Measurements from ENCODE around the gene MALAT1. TPM values are rescaled to one million over a fixed set of nuclear protein-coding genes. Genes with fewer than 3 reads are reported as not detected.
A peak's percentile ranks its signal among the peaks of the same experiment; 100 is the strongest.
"Not testable (repeated sequence)": the region's sequence is repeated elsewhere in the genome, so short reads cannot be mapped to it uniquely, and the experiment has no call there.

MALAT1 gene
- total RNA-seq, result over 10,000 TPM in 4 of 8 experiments, 1,000 to 10,000 TPM in 4; 4,364 to 49,781 (median 11,043) TPM

GRCh38 chr11:65498977-65499712 lies at the start of gene MALAT1:
TSS of gene MALAT1 (plus strand) at chr11:65499045.
- peak within 1 kb of the TSS; percentile 50 to 89 (median 60) for H3K4me3 ChIP-seq
- peak within 1 kb of the TSS; percentile 97 to 98 for H3K27ac ChIP-seq
- in situ Hi-C loops (cut with MboI; ENCODE audit: low pct_unique_long_range_greater_than_20kb in 2 of 9, low sequenced_read_pairs in 9 of 9, unreplicated experiment in 9 of 9), result no loop called here
- WGBS, 10 experiments, result 0 to 4% (median 1%) methylated on average over 7 to 24 of the region's 24 CpGs
- peak in 6 of 8 experiments; percentile 0 to 16 (median 9) for ATAC-seq (replicated peaks in 6 of 8)
- H3K4me1 ChIP-seq (replicated peaks in 1 of 2), result peaks cover 14 to 16% of the 10 kb centered on the region in 2 donors

GRCh38 chr11:65451301-65451700 lies 47.5 kb upstream of the MALAT1 start:
- ATAC-seq (replicated peaks in 6 of 8); in situ Hi-C loops (cut with MboI; ENCODE audit: low pct_unique_long_range_greater_than_20kb in 2 of 9, low sequenced_read_pairs in 9 of 9, unreplicated experiment in 9 of 9); H3K27ac ChIP-seq; H3K4me3 ChIP-seq: not testable (repeated sequence)
- peaks cover 4 to 11% of the 10 kb centered on the region in 2 donors for H3K4me1 ChIP-seq (replicated peaks in 1 of 2)
- no CpG with 5 or more reads among the region's 30 CpGs for WGBS, 10 experiments

DNA sequence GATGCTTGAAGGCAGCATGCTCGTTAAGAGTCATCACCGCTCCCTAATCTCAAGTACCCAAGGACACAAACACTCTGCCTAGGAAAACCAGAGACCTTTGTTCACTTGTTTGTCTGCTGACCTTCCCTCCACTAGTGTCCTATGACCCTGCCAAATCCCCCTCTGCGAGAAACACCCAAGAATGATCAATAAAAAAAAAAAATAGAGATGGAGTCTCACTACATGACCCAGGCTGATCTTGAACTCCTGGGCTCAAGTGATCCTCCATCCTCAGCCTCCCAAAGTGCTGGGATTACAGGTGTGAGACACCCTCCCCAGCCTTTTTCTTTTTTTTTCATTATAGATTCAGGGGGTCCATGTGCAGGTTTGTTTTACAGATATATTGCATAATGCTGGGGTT lies 46.6 kb upstream of the MALAT1 start:
- in situ Hi-C loops (cut with MboI; ENCODE audit: low pct_unique_long_range_greater_than_20kb in 2 of 9, low sequenced_read_pairs in 9 of 9, unreplicated experiment in 9 of 9); ATAC-seq (replicated peaks in 6 of 8); H3K27ac ChIP-seq; H3K4me3 ChIP-seq: not testable (repeated sequence)
- no CpG with 5 or more reads among the region's 3 CpGs for WGBS, 10 experiments
- peaks cover 4 to 11% of the 10 kb centered on the region in 2 donors for H3K4me1 ChIP-seq (replicated peaks in 1 of 2)

DNA sequence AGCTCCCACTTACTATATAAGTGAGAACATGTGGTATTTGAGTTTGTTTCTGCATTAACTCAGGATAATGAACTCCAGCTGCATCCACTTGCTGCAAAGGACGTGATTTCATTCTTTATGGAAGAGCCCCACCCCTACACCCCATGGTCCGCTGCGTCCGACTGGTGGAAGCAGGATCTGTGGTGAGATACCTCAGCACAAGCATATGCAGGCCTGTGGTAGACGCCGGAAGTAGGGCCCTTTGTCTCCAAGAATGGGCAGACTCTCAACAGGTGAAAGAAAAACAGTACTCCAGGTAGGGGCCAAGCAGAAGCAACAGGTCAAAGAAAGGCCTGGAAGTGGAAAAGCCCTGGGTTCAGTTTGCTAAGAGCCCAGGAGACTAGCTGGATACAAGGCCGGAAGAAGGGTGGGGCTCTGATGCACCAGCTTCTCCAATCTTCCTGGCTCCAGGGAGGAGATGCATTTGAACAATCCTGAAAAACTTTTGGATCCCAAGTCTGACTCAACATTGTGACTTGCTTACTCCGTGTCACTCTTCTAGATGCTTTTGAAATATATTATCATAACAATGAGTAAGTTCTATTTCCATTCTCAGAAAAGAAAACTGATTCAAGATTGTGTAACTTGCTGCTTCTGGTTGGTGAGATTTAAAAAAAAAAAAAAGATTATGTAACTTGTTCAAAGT lies 45.9 kb upstream of the MALAT1 start:
- H3K4me3 ChIP-seq, result no peak overlapping the region
- H3K27ac ChIP-seq, result no peak overlapping the region
- in situ Hi-C loops (cut with MboI; ENCODE audit: low pct_unique_long_range_greater_than_20kb in 2 of 9, low sequenced_read_pairs in 9 of 9, unreplicated experiment in 9 of 9), result no loop called here
- ATAC-seq (replicated peaks in 6 of 8), result peak in 3 of 8 experiments; percentile 32 to 54 (median 50)
- WGBS, 10 experiments, result 0 to 100% (median 48%) methylated on average over 1 to 8 of the region's 8 CpGs
- H3K4me1 ChIP-seq (replicated peaks in 1 of 2), result peaks cover 4 to 11% of the 10 kb centered on the region in 2 donors

- Histone ChIP-seq H3K27ac (no peak overlapping the region), H3K4me1 (replicated peaks in 1 of 2) (peaks cover 4 to 11% of the 10 kb centered on the region in 2 donors), H3K4me3 (peak overlapping the region in 2 of 5 donors; percentile 35 to 44)
- 3 to 100% (median 87%) methylated on average over 1 to 6 of the region's 10 CpGs; no CpG with 5 or more reads in 3 of the 10 experiments for WGBS, 10 experiments
- in situ Hi-C loops (cut with MboI; ENCODE audit: low pct_unique_long_range_greater_than_20kb in 2 of 9, low sequenced_read_pairs in 9 of 9, unreplicated experiment in 9 of 9), result no loop called here
- ATAC-seq (replicated peaks in 6 of 8), result peak in 1 of 8 experiments; percentile 2
These were observed 44.5 kb upstream of the MALAT1 start for GRCh38 chr11:65454311-65454695.

GRCh38 chr11:65454696-65455456 lies 44.0 kb upstream of the MALAT1 start:
- 1 to 74% (median 15%) methylated on average over 3 to 14 of the region's 47 CpGs; no CpG with 5 or more reads in 3 of the 10 experiments for WGBS, 10 experiments
- Histone ChIP-seq H3K4me3 (peak overlapping the region; percentile 26 to 44 (median 34)), H3K27ac (peak overlapping the region; percentile 31 to 74), H3K4me1 (replicated peaks in 1 of 2) (peaks cover 4 to 11% of the 10 kb centered on the region in 2 donors)
- in situ Hi-C loops (cut with MboI; ENCODE audit: low pct_unique_long_range_greater_than_20kb in 2 of 9, low sequenced_read_pairs in 9 of 9, unreplicated experiment in 9 of 9), result no loop called here
- ATAC-seq (replicated peaks in 6 of 8), result peak; percentile 30 to 98 (median 86)

DNA sequence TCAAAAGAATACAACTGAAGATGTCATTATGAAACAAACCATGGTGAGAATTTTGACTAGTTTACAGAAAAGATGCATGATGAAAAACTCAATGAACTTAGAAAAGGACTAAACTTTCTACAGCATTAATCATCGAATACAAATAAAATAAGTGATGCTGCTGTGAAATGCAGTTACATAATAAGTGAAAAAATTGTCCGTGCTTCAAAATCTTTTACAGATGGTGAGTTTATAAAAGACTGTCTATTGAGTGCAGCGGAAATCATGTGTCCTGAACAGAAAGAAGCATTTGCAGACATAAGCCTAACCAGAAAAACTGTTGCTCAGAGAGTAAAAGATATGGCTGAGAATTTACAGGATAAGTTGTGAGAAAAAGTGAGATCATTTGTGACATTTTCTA lies 42.4 kb upstream of the MALAT1 start:
- Histone ChIP-seq H3K4me3 (no peak overlapping the region), H3K27ac (no peak overlapping the region), H3K4me1 (replicated peaks in 1 of 2) (peaks cover 4 to 11% of the 10 kb centered on the region in 2 donors)
- WGBS, 10 experiments, result 5 to 100% (median 92%) methylated on average over 2 to 3 of the region's 3 CpGs
- in situ Hi-C loops (cut with MboI; ENCODE audit: low pct_unique_long_range_greater_than_20kb in 2 of 9, low sequenced_read_pairs in 9 of 9, unreplicated experiment in 9 of 9), result no loop called here
- no peak for ATAC-seq (replicated peaks in 6 of 8)

- WGBS, 10 experiments, result 26 to 81% (median 46%) methylated on average over 1 to 5 of the region's 7 CpGs; no CpG with 5 or more reads in 4 of the 10 experiments
- in situ Hi-C loops (cut with MboI; ENCODE audit: low pct_unique_long_range_greater_than_20kb in 2 of 9, low sequenced_read_pairs in 9 of 9, unreplicated experiment in 9 of 9), result no loop called here
- no peak for ATAC-seq (replicated peaks in 6 of 8)
- Histone ChIP-seq H3K4me1 (replicated peaks in 1 of 2) (peaks cover 4 to 11% of the 10 kb centered on the region in 2 donors), H3K27ac (no peak overlapping the region), H3K4me3 (no peak overlapping the region)
These were observed 39.3 kb upstream of the MALAT1 start for GRCh38 chr11:65459552-65459951.

GRCh38 chr11:65465471-65465870 lies 33.4 kb upstream of the MALAT1 start:
- H3K4me1 ChIP-seq (replicated peaks in 1 of 2); H3K27ac ChIP-seq; H3K4me3 ChIP-seq; ATAC-seq (replicated peaks in 6 of 8); in situ Hi-C loops (cut with MboI; ENCODE audit: low pct_unique_long_range_greater_than_20kb in 2 of 9, low sequenced_read_pairs in 9 of 9, unreplicated experiment in 9 of 9): not testable (repeated sequence)
- WGBS, 10 experiments, result 85 to 95% (median 91%) methylated on average over 4 to 13 of the region's 18 CpGs; no CpG with 5 or more reads in 4 of the 10 experiments

DNA sequence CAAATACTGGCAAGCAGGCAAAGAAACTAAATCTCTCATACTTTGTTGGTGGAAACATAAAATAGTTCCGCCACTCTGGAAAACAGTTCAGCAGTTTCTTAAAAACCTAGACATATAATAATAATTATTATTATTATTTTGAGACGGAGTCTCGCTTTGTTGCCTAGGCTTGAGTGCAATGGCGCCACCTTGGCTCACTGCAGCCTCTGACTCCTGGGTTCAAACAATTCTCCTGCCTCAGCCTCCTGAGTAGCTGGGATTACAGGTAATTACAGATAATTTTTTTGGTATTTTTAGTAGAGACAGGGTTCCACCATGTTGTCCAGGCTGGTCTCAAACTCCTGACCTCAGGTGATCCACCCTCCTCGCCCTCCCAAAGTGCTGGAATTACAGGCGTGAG lies 31.5 kb upstream of the MALAT1 start:
- H3K4me3 ChIP-seq; ATAC-seq (replicated peaks in 6 of 8); in situ Hi-C loops (cut with MboI; ENCODE audit: low pct_unique_long_range_greater_than_20kb in 2 of 9, low sequenced_read_pairs in 9 of 9, unreplicated experiment in 9 of 9); H3K27ac ChIP-seq: not testable (repeated sequence)
- 40 to 100% (median 88%) methylated on average over 1 to 5 of the region's 6 CpGs for WGBS, 10 experiments
- H3K4me1 ChIP-seq (replicated peaks in 1 of 2), result peaks cover 7 to 16% of the 10 kb centered on the region in 2 donors

- in situ Hi-C loops (cut with MboI; ENCODE audit: low pct_unique_long_range_greater_than_20kb in 2 of 9, low sequenced_read_pairs in 9 of 9, unreplicated experiment in 9 of 9), result no loop called here
- WGBS, 10 experiments, result 0 to 60% (median 19%) methylated on average over 1 to 2 of the region's 3 CpGs; no CpG with 5 or more reads in 3 of the 10 experiments
- Histone ChIP-seq H3K4me3 (no peak overlapping the region), H3K27ac (no peak overlapping the region), H3K4me1 (replicated peaks in 1 of 2) (peaks cover 9 to 16% of the 10 kb centered on the region in 2 donors)
- peak in 7 of 8 experiments; percentile 1 to 51 (median 36) for ATAC-seq (replicated peaks in 6 of 8)
These were observed 29.9 kb upstream of the MALAT1 start for GRCh38 chr11:65468874-65469333.

DNA sequence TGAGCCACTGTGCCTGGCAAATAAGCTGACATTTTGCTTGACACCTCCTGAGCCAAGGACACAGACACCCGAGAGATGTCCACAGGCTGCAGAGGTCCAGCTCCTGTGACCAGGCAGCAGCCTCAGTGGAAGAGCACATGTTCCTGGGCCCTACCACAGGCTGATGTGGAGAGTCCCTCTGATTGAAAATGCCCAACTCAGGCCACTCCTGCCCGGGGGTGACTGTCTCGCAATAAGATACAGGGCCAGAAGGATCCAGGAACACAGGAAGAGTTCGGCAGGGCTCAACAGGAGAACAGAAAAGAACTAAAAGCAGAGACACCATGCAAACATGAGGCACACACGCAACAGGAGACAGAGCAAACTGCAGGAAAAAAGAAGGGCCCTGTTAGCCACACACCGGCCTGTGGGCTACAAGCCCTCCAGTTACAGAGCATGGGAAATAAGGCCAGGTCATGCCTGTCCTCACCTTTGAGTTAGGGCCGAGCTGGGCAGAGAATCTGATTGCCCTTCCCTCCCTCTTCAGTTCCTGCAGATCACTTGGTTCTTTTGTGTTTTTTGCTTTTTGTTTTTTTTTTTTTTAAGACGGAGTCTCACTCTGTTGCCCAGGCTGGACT lies 28.3 kb upstream of the MALAT1 start:
- ATAC-seq (replicated peaks in 6 of 8), result no peak
- WGBS, 10 experiments, result 58 to 94% (median 80%) methylated on average over 2 to 7 of the region's 8 CpGs; no CpG with 5 or more reads in 1 of the 10 experiments
- H3K4me3 ChIP-seq, result no peak overlapping the region

More for the DNA sequence above, 28.3 kb upstream of the MALAT1 start:
- in situ Hi-C loops (cut with MboI; ENCODE audit: low pct_unique_long_range_greater_than_20kb in 2 of 9, low sequenced_read_pairs in 9 of 9, unreplicated experiment in 9 of 9), result no loop called here
- no peak overlapping the region for H3K27ac ChIP-seq
- H3K4me1 ChIP-seq (replicated peaks in 1 of 2), result peaks cover 9 to 16% of the 10 kb centered on the region in 2 donors

Measured in motor neuron (in vitro differentiated cells).